Prostate gland (tissue), 2 donors: Measurements from ENCODE around the gene ERC2. TPM values are rescaled to one million over a fixed set of nuclear protein-coding genes. Genes with fewer than 3 reads are reported as not detected.

Experiments used
- DNase-seq: peaks from one replicate; pipeline ENCODE4 v3.0.0-alpha.2; 2019; ENCODE audit warnings: low spot score
- H3K27ac ChIP-seq, 2 donors: fragments of 200-600 bp; sonication (generic); 2 replicates each; pipeline ENCODE4 v1.5.1; 2017 to 2019
- H3K27me3 ChIP-seq: fragments of 200-600 bp; sonication (generic); replicated peaks from 2 replicates; pipeline ENCODE4 v1.5.1; 2019; ENCODE audit not compliant: insufficient read depth
- H3K36me3 ChIP-seq, 2 donors: fragments of 200-600 bp; sonication (generic); 1 replicate in 1 of 2; 2 replicates in 1 of 2; pipeline versions ENCODE4 v1.5.1 to v1.8.1; 2017 to 2019
- H3K4me1 ChIP-seq: fragments of 200-600 bp; sonication (generic); replicated peaks from 2 replicates; pipeline ENCODE4 v1.5.1; 2019
- H3K4me3 ChIP-seq, 2 donors: fragments of 200-600 bp; sonication (generic); 2 replicates each; pipeline ENCODE4 v1.5.1; 2017 to 2019
- H3K9me3 ChIP-seq: fragments of 200-600 bp; sonication (generic); 2 replicates; pipeline ENCODE4 v1.5.1; 2017
- POLR2A ChIP-seq: fragments of 450-650 bp; IDR thresholded peaks from one replicate; pipeline ENCODE4 v1.6.1; 2016; ENCODE audit warnings: antibody characterized with exemption, mild to moderate bottlenecking
- POLR2AphosphoS5 ChIP-seq: sonication (generic); formaldehyde crosslinking; IDR thresholded peaks from one replicate; pipeline ENCODE4 v1.6.1; 2017; ENCODE audit warnings: antibody characterized with exemption
- WGBS: methylation state at CpG from one replicate; pipeline ENCODE4 v1.1.5; 2018; 5-methylcytosine and 5-hydroxymethylcytosine counted together
- intact Hi-C: fragments of 100-400 bp; cut with DNase I; formaldehyde crosslinking; loops from one replicate; pipeline ENCODE4 v1.14.2; 2022
- total RNA-seq, 2 donors: library from RNA; depleted of rRNA; stranded (reverse); fragments of >200 nt; gene quantifications; one replicate each; pipeline ENCODE4 v1.1.0, GENCODE V29; 2016
- TF ChIP-seq, protein P1 (sequence below), 4 experiments: fragments of 200-600 bp in 2 of 4; fragments of 450-650 bp in 2 of 4; sonication (generic) in 2 of 4; IDR thresholded peaks; 1 replicate in 3 of 4; 2 replicates in 1 of 4; pipeline ENCODE4 v1.5.1; 2016 to 2019; ENCODE audit warnings: antibody characterized with exemption in 4 of 4, mild to moderate bottlenecking in 2 of 4, moderate library complexity in 2 of 4

ERC2 gene
- total RNA-seq, 2 donors from 2014 or later, result 1.0 to 2.7 TPM

DNA sequence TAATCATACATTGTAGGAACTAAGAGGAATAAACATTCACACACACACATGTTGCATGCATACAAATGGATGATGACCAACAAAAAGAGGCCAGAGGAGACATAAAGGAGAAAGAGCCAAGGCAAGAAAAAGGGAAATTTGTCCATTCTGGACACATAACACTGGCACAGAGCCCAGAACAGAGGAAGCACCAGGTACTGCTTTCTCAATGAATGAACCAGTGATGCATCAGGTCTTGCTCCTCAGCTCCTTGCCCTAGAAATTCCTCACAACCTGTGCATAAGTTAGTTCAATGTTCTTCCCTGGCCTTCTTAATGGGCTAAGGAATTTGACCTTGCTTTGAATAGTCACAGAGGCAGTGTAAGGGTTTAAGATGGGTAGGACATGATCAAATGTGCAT is 270.3 kb downstream of the ERC2 start:
- Histone ChIP-seq H3K27me3 (no peaks in the 10 kb centered on the region), H3K4me3 (no peak overlapping the region), H3K36me3 (no peaks in the 10 kb centered on the region), H3K27ac (no peak overlapping the region), H3K9me3 (no peaks in the 10 kb centered on the region), H3K4me1 (no peaks in the 10 kb centered on the region)
- intact Hi-C loops, result no loop called here
- DNase-seq, result no peak
- TF ChIP-seq POLR2A (no peak), POLR2AphosphoS5 (no peak)
- TF ChIP-seq, protein P1, sequence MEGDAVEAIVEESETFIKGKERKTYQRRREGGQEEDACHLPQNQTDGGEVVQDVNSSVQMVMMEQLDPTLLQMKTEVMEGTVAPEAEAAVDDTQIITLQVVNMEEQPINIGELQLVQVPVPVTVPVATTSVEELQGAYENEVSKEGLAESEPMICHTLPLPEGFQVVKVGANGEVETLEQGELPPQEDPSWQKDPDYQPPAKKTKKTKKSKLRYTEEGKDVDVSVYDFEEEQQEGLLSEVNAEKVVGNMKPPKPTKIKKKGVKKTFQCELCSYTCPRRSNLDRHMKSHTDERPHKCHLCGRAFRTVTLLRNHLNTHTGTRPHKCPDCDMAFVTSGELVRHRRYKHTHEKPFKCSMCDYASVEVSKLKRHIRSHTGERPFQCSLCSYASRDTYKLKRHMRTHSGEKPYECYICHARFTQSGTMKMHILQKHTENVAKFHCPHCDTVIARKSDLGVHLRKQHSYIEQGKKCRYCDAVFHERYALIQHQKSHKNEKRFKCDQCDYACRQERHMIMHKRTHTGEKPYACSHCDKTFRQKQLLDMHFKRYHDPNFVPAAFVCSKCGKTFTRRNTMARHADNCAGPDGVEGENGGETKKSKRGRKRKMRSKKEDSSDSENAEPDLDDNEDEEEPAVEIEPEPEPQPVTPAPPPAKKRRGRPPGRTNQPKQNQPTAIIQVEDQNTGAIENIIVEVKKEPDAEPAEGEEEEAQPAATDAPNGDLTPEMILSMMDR (IDR thresholded peaks at IDR 0.05), result no peak

DNA sequence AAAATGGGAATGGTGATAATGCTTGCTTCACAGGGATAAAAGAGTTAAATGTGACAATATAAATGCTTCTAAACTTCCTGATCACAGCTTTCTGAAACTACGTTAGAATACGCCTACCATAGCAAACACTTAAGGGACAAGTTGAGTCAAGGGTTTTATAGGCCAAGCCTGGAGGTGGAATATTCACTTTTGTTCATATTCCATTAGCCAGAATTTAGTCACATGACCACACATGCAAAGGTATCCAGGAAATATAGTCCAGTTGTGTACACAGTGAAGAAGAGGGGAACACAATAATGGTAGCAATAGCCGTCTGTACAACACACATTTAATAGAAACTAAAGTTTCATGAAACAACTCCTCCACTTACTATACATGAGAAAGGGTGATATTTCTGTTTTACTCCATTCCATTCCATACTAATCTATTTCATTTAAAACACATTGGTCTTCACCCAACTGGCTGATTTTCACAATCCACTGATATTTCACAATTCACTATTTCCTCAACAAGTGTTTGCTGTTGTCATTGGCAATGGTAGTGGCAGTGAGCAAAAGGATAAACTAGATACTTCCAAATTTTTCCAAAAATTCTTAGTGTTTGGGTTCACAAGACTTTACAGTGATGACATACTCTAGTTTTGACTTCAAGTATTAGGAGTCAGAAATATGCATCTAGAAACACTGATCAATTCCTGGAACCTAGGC is 270.9 kb downstream of the ERC2 start:
- Histone ChIP-seq H3K9me3 (no peaks in the 10 kb centered on the region), H3K4me3 (no peak overlapping the region), H3K27ac (no peak overlapping the region), H3K36me3 (no peaks in the 10 kb centered on the region), H3K4me1 (no peaks in the 10 kb centered on the region), H3K27me3 (no peaks in the 10 kb centered on the region)
- TF ChIP-seq POLR2A (no peak), POLR2AphosphoS5 (no peak)
- TF ChIP-seq, protein P1 (IDR thresholded peaks at IDR 0.05), result no peak
- intact Hi-C loops, result no loop called here
- 60% methylated on average over 3 of the region's 3 CpGs for WGBS
- DNase-seq, result no peak

DNA sequence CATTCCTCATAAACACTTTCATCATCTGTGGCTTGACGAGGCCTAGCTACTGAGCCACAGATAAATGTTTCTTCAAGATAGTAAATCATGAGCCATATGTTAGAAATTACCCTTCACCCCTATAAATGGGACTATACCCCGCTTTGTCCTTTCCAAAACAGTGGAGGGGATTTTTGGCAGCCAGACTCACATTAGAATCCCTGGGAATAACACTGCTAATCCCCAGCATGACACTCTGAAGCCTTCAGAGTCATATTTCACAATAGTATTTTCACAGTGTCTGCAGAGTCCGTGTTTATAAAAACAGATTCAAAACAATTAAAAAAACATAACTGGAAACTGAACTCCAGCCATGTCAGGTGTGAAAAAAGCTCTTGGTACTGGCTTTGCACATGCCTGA is 271.6 kb downstream of the ERC2 start:
- intact Hi-C loops, result no loop called here

GRCh38 chr3:56193519-56193918 is 274.7 kb downstream of the ERC2 start:
- no peaks in the 10 kb centered on the region for H3K27me3 ChIP-seq
- no peak for DNase-seq
- no peaks in the 10 kb centered on the region for H3K36me3 ChIP-seq
- no peaks in the 10 kb centered on the region for H3K4me1 ChIP-seq
- TF ChIP-seq POLR2A (no peak), POLR2AphosphoS5 (no peak)
- TF ChIP-seq, protein P1 (IDR thresholded peaks at IDR 0.05), result no peak
- intact Hi-C loops, result no loop called here
- H3K9me3 ChIP-seq, result no peaks in the 10 kb centered on the region
- H3K4me3 ChIP-seq, result no peak overlapping the region
- no peak overlapping the region for H3K27ac ChIP-seq
- WGBS, result 85% methylated on average over 3 of the region's 3 CpGs

More for the DNA sequence above, 271.6 kb downstream of the ERC2 start:
- no peaks in the 10 kb centered on the region for H3K27me3 ChIP-seq
- no peaks in the 10 kb centered on the region for H3K36me3 ChIP-seq
- WGBS, result 48% methylated on average over 3 of the region's 3 CpGs
- TF ChIP-seq POLR2A (no peak), POLR2AphosphoS5 (no peak)
- TF ChIP-seq, protein P1 (IDR thresholded peaks at IDR 0.05), result no peak
- no peaks in the 10 kb centered on the region for H3K4me1 ChIP-seq
- DNase-seq, result no peak
- H3K4me3 ChIP-seq, result no peak overlapping the region
- no peak overlapping the region for H3K27ac ChIP-seq
- no peaks in the 10 kb centered on the region for H3K9me3 ChIP-seq

DNA sequence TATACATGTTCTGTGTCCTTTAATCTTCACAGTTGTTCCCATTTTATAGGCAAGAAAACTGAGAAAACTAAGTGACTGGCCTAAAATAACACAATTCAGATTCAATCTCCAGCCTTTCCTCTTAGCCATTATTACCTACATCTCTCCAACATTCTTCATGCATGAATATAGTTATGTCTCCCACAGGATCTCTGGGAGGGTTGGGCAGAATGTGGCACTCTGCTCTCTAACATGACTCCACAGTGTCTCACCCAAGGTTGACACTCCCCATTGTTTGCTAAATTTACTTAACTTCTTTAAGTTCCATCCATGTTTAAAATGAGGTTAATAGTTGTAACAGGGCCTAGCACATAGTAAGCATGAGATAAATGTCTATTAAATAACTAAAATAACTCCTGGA is 276.3 kb downstream of the ERC2 start:
- no peak for TF ChIP-seq POLR2A
- TF ChIP-seq, protein P1 (IDR thresholded peaks at IDR 0.05), result no peak
- no peak for TF ChIP-seq POLR2AphosphoS5
- no peak overlapping the region for H3K27ac ChIP-seq
- H3K9me3 ChIP-seq, result no peaks in the 10 kb centered on the region
- no peaks in the 10 kb centered on the region for H3K36me3 ChIP-seq
- no peak for DNase-seq
- intact Hi-C loops, result no loop called here
- no peaks in the 10 kb centered on the region for H3K4me1 ChIP-seq
- no peaks in the 10 kb centered on the region for H3K27me3 ChIP-seq
- H3K4me3 ChIP-seq, result no peak overlapping the region
